PFSK-1 (cell line): Measurements from ENCODE around the gene CACNA1C.

Source experiments
- POLR2AphosphoS5 ChIP-seq: IDR thresholded peaks from 2 replicates; pipeline ENCODE4 v1.6.1; 2012; ENCODE audit warnings: low read depth, mild to moderate bottlenecking, control low read depth, low read length, moderate library complexity
- REST ChIP-seq, 2 experiments: IDR thresholded peaks; 2 replicates each; pipeline versions ENCODE4 v1.6.1 to v1.8.0; 2011 to 2012; ENCODE audit warnings: low read depth in 2 of 2, low read length in 2 of 2, control low read depth in 1 of 2, inconsistent platforms in 1 of 2, mild to moderate bottlenecking in 1 of 2, moderate library complexity in 1 of 2; ENCODE audit not compliant: insufficient read depth in 1 of 2
- SIN3A ChIP-seq: IDR thresholded peaks from 2 replicates; pipeline ENCODE4 v1.6.1; 2012; ENCODE audit warnings: mild to moderate bottlenecking, low read length, moderate library complexity, borderline replicate concordance; ENCODE audit not compliant: insufficient read depth
- TAF1 ChIP-seq: IDR thresholded peaks from 2 replicates; pipeline ENCODE4 v1.6.1; 2012; ENCODE audit warnings: low read length, control low read depth, borderline replicate concordance; ENCODE audit not compliant: insufficient read depth

GRCh38 chr12:2540535-2540941, 487.8 kb downstream of the CACNA1C start:
- TF ChIP-seq TAF1 (no peak), POLR2AphosphoS5 (no peak), REST (IDR thresholded peaks at IDR 0.05; ENCODE audit: insufficient read depth in 1 of 2, low read depth in 2 of 2, low read length in 2 of 2) (no peak), SIN3A (no peak)
